Measurements from ENCODE around the gene SPINK8.

DNA sequence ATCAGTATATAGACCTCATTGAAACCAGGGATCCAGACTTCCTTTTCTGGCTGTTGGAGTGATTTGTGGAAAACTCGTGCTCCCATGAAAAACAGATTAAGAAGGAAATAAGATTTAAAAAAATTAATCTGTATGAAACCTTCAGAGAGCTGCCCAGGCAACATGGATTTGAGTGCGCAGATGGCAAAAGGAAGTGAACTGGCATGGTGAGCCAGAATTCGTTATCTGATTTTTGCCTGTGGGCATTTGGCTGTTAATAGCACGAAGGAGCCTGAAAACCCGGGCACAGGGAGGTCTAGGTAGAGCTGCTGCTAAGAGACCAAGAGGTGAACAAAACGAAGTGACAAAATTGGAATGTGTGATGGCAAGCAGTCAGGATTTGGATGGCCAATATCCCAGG is 19.1 kb upstream of the SPINK8 start:
- no peak for TF ChIP-seq CTCF (IDR thresholded peaks at IDR 0.05)
- TF ChIP-seq POLR2A (IDR thresholded peaks at IDR 0.05): no peak
- no peak for TF ChIP-seq POLR2AphosphoS5 (IDR thresholded peaks at IDR 0.05)
- TF ChIP-seq EP300 (IDR thresholded peaks at IDR 0.05): no peak

All from upper lobe of left lung (tissue), 4 donors.